22Rv1 (cell line): ENCODE results near the gene AIG1.

Source experiments
- ZFX ChIP-seq: fragments of 450-650 bp; IDR thresholded peaks from 2 replicates; pipeline ENCODE4 v1.6.1; 2017; ENCODE audit warnings: antibody characterized with exemption, borderline replicate concordance
- TF ChIP-seq, protein P1 (sequence below): fragments of 450-650 bp; IDR thresholded peaks from 2 replicates; pipeline ENCODE4 v1.5.1; 2017; ENCODE audit warnings: mild to moderate bottlenecking

DNA sequence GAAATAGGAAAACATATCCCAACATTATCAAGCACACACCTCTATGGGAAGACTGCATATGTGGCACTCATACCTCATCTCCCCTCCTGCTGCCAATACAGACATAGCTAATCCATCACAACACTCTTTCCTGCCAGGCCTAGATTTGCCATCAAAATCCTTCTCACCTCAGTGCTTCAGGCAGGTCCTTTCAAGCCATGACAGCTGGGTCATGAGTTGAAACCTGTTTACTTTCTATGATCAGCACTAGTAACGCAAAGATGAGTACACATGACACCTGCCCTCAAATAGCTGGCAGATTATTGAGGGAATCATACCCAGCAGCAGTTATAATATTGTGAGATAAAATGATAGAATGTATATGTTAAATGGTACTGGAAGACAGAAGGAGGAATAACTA lies 183.1 kb downstream of the AIG1 start:
- TF ChIP-seq, protein P1, sequence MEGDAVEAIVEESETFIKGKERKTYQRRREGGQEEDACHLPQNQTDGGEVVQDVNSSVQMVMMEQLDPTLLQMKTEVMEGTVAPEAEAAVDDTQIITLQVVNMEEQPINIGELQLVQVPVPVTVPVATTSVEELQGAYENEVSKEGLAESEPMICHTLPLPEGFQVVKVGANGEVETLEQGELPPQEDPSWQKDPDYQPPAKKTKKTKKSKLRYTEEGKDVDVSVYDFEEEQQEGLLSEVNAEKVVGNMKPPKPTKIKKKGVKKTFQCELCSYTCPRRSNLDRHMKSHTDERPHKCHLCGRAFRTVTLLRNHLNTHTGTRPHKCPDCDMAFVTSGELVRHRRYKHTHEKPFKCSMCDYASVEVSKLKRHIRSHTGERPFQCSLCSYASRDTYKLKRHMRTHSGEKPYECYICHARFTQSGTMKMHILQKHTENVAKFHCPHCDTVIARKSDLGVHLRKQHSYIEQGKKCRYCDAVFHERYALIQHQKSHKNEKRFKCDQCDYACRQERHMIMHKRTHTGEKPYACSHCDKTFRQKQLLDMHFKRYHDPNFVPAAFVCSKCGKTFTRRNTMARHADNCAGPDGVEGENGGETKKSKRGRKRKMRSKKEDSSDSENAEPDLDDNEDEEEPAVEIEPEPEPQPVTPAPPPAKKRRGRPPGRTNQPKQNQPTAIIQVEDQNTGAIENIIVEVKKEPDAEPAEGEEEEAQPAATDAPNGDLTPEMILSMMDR: no peak
- TF ChIP-seq ZFX: no peak
